ENCODE data around the gene PCDHGB3.
"Not testable (repeated sequence)": the region's sequence is repeated elsewhere in the genome, so short reads cannot be mapped to it uniquely, and the experiment has no call there.

The PCDHGB3 gene

DNA sequence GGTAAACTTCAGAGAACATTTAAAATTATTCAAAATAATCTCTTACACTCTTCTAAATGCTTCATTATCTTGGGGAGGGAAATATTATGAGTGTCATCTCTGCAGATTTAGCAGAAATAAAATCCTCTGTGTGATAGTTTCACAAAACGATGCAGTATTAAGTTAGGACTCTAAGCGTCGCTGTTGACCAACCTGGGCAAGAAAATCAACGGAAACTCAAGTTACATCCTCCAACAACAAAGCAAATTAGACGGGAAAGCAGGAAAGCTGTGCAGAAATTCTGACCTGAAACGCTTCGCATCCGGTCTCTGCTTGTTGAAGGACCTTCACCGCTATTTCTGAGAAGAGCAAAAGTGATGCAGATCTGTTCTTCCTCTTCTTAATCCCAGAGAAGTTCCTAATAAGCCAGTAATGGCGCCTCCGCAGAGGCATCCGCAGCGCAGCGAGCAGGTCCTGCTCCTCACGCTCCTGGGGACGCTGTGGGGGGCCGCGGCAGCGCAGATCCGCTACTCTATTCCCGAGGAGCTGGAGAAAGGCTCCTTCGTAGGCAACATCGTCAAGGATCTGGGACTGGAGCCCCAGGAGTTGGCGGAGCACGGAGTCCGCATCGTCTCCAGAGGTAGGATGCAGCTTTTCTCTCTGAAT, 3.8 kb downstream of the PCDHGB3 start, which contains the start of gene PCDHGA6:
Gene PCDHGA6 (plus strand): TSS at position 219 of the 645 bp plus-strand sequence. CDS start 193 bp downstream, at position 412.
- Histone ChIP-seq H3K9ac (ENCODE audit: low read length in 5 of 5) (no peak within 1 kb of the TSS), H3K27ac (ENCODE audit: low read depth, low read length) (no peak within 1 kb of the TSS), H3K4me3 (ENCODE audit: low read depth in 1 of 5, low read length in 5 of 5) (peak within 1 kb of the TSS; percentile 45 to 68 (median 59)), H3K27me3 (ENCODE audit: control insufficient read depth in 5 of 5, insufficient read depth in 4 of 5, low read length in 5 of 5) (peaks cover 0 to 11% (median 9%) of the 10 kb centered on the region in 5 donors), H3K36me3 (ENCODE audit: control insufficient read depth in 5 of 5, insufficient read depth in 5 of 5, low read length in 5 of 5) (no peaks in the 10 kb centered on the region), H3K4me1 (ENCODE audit: control insufficient read depth in 5 of 5, insufficient read depth in 5 of 5, low read length in 5 of 5) (peaks cover 0 to 5% (median 0%) of the 10 kb centered on the region in 5 donors), H3K9me3 (ENCODE audit: control insufficient read depth in 5 of 5, low read length in 5 of 5) (peaks cover 53 to 80% (median 78%) of the 10 kb centered on the region in 5 donors)

GRCh38 chr5:141374627-141375026, 4.6 kb downstream of the PCDHGB3 start:
- Histone ChIP-seq H3K27ac (ENCODE audit: low read depth, low read length) (no peak overlapping the region), H3K4me1 (ENCODE audit: control insufficient read depth in 5 of 5, insufficient read depth in 5 of 5, low read length in 5 of 5) (peaks cover 0 to 5% (median 0%) of the 10 kb centered on the region in 5 donors), H3K27me3 (ENCODE audit: control insufficient read depth in 5 of 5, insufficient read depth in 4 of 5, low read length in 5 of 5) (peaks cover 0 to 11% (median 9%) of the 10 kb centered on the region in 5 donors), H3K9me3 (ENCODE audit: control insufficient read depth in 5 of 5, low read length in 5 of 5) (peaks cover 53 to 82% (median 77%) of the 10 kb centered on the region in 5 donors), H3K9ac (ENCODE audit: low read length in 5 of 5) (no peak overlapping the region), H3K4me3 (ENCODE audit: low read depth in 1 of 5, low read length in 5 of 5) (peak overlapping the region; percentile 45 to 68 (median 59)), H3K36me3 (ENCODE audit: control insufficient read depth in 5 of 5, insufficient read depth in 5 of 5, low read length in 5 of 5) (no peaks in the 10 kb centered on the region)

GRCh38 chr5:141375444-141376155, 5.6 kb downstream of the PCDHGB3 start:
- H3K9ac ChIP-seq (ENCODE audit: low read length in 5 of 5); H3K4me1 ChIP-seq (ENCODE audit: control insufficient read depth in 5 of 5, insufficient read depth in 5 of 5, low read length in 5 of 5); H3K27ac ChIP-seq (ENCODE audit: low read depth, low read length); H3K36me3 ChIP-seq (ENCODE audit: control insufficient read depth in 5 of 5, insufficient read depth in 5 of 5, low read length in 5 of 5): not testable (repeated sequence)
- peaks cover 52 to 73% (median 70%) of the 10 kb centered on the region in 5 donors for H3K9me3 ChIP-seq (ENCODE audit: control insufficient read depth in 5 of 5, low read length in 5 of 5)
- H3K27me3 ChIP-seq (ENCODE audit: control insufficient read depth in 5 of 5, insufficient read depth in 4 of 5, low read length in 5 of 5), result peaks cover 0 to 11% (median 9%) of the 10 kb centered on the region in 5 donors
- peak overlapping the region; percentile 29 to 59 (median 49) for H3K4me3 ChIP-seq (ENCODE audit: low read depth in 1 of 5, low read length in 5 of 5)

DNA sequence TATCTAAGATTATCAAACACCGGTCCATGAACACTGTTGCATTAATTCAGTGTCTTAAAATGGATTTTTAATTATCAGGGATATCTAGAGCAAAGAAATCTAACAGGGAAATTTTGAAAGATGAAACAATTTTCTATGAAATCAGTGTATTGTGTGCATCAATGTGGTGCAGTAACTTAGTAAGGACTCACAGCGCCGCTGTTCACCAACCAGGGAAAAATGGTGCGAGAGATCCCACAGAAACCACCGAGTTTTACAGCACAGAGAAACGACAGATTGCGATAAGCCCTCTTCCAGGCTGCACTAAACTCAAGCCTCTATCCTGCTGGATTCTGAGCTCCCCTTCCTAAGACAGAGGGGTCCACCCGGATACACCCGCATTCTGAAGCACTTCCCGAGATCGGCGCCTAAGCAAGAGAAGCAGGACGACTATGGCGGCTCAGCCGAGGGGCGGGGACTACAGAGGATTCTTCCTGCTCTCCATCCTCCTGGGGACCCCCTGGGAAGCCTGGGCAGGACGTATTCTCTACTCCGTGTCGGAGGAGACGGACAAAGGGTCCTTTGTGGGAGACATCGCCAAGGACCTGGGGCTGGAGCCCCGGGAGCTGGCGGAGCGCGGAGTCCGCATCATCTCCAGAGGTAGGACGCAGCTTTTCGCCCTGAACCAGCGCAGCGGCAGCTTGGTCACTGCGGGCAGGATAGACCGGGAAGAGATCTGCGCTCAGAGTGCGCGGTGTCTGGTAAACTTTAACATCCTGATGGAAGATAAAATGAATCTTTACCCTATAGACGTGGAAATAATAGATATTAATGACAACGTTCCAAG, 12.6 kb downstream of the PCDHGB3 start, which contains the start of gene PCDHGA7:
Gene PCDHGA7 (plus strand): TSS at position 274 of the 826 bp plus-strand sequence. CDS start 158 bp downstream, at position 432.
- no peak within 1 kb of the TSS for H3K9ac ChIP-seq (ENCODE audit: low read length in 5 of 5)
- H3K36me3 ChIP-seq (ENCODE audit: control insufficient read depth in 5 of 5, insufficient read depth in 5 of 5, low read length in 5 of 5), result no peaks in the 10 kb centered on the region
- H3K9me3 ChIP-seq (ENCODE audit: control insufficient read depth in 5 of 5, low read length in 5 of 5), result peaks cover 33 to 71% (median 64%) of the 10 kb centered on the region in 5 donors
- no peak within 1 kb of the TSS for H3K27ac ChIP-seq (ENCODE audit: low read depth, low read length)
- peak within 1 kb of the TSS; percentile 51 to 78 (median 64) for H3K4me3 ChIP-seq (ENCODE audit: low read depth in 1 of 5, low read length in 5 of 5)
- H3K27me3 ChIP-seq (ENCODE audit: control insufficient read depth in 5 of 5, insufficient read depth in 4 of 5, low read length in 5 of 5), result peaks cover 0 to 11% (median 0%) of the 10 kb centered on the region in 5 donors
- peaks cover 0 to 4% (median 0%) of the 10 kb centered on the region in 5 donors for H3K4me1 ChIP-seq (ENCODE audit: control insufficient read depth in 5 of 5, insufficient read depth in 5 of 5, low read length in 5 of 5)

DNA sequence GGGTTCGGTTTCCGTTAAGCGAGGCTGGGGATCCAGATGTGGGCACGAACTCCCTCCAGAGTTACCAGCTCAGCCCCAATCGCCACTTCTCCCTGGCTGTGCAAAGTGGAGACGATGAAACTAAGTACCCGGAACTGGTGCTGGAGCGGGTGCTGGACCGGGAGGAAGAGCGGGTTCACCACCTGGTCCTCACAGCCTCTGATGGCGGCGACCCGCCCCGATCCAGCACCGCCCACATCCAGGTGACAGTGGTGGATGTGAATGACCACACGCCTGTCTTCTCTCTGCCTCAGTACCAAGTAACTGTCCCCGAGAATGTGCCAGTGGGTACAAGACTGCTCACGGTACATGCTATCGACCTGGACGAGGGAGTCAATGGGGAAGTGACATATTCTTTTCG, 13.3 kb downstream of the PCDHGB3 start:
- Histone ChIP-seq H3K4me3 (ENCODE audit: low read depth in 1 of 5, low read length in 5 of 5) (peak overlapping the region in 4 of 5 donors; percentile 51 to 65 (median 62)), H3K27me3 (ENCODE audit: control insufficient read depth in 5 of 5, insufficient read depth in 4 of 5, low read length in 5 of 5) (peaks cover 0 to 11% (median 0%) of the 10 kb centered on the region in 5 donors), H3K27ac (ENCODE audit: low read depth, low read length) (no peak overlapping the region), H3K9me3 (ENCODE audit: control insufficient read depth in 5 of 5, low read length in 5 of 5) (peaks cover 34 to 69% (median 65%) of the 10 kb centered on the region in 5 donors), H3K9ac (ENCODE audit: low read length in 5 of 5) (no peak overlapping the region), H3K36me3 (ENCODE audit: control insufficient read depth in 5 of 5, insufficient read depth in 5 of 5, low read length in 5 of 5) (no peaks in the 10 kb centered on the region), H3K4me1 (ENCODE audit: control insufficient read depth in 5 of 5, insufficient read depth in 5 of 5, low read length in 5 of 5) (peaks cover 0 to 4% (median 0%) of the 10 kb centered on the region in 5 donors)

DNA sequence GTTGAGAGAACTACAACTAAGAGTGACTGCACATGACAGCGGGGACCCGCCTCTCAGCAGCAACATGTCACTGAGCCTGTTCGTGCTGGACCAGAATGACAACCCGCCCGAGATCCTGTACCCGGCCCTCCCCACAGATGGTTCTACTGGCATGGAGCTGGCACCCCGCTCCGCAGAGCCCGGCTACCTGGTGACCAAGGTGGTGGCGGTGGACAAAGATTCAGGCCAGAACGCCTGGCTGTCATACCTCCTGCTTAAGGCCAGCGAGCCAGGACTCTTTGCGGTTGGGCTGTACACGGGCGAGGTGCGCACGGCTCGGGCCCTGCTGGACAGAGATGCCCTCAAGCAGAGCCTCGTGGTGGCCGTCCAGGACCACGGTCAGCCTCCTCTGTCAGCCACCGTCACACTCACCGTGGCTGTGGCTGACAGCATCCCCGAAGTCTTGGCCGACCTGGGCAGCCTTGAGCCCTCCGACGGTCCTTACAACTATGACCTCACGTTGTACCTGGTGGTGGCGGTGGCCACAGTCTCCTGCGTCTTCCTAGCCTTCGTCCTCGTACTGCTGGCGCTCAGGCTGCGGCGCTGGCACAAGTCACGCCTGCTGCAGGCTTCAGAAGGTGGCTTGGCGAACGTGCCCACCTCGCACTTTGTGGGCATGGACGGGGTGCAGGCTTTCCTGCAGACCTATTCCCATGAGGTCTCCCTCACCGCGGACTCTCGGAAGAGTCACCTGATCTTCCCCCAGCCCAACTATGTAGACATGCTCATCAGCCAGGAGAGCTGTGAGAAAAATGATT, 14.6 kb downstream of the PCDHGB3 start:
- H3K27me3 ChIP-seq (ENCODE audit: control insufficient read depth in 5 of 5, insufficient read depth in 4 of 5, low read length in 5 of 5), result peaks cover 0 to 11% (median 0%) of the 10 kb centered on the region in 5 donors
- H3K9ac ChIP-seq (ENCODE audit: low read length in 5 of 5), result no peak overlapping the region
- peak overlapping the region in 4 of 5 donors; percentile 23 to 64 (median 42) for H3K4me3 ChIP-seq (ENCODE audit: low read depth in 1 of 5, low read length in 5 of 5)
- H3K4me1 ChIP-seq (ENCODE audit: control insufficient read depth in 5 of 5, insufficient read depth in 5 of 5, low read length in 5 of 5), result peaks cover 0 to 4% (median 0%) of the 10 kb centered on the region in 5 donors
- H3K36me3 ChIP-seq (ENCODE audit: control insufficient read depth in 5 of 5, insufficient read depth in 5 of 5, low read length in 5 of 5), result no peaks in the 10 kb centered on the region
- peaks cover 35 to 78% (median 74%) of the 10 kb centered on the region in 5 donors for H3K9me3 ChIP-seq (ENCODE audit: control insufficient read depth in 5 of 5, low read length in 5 of 5)
- H3K27ac ChIP-seq (ENCODE audit: low read depth, low read length), result no peak overlapping the region

DNA sequence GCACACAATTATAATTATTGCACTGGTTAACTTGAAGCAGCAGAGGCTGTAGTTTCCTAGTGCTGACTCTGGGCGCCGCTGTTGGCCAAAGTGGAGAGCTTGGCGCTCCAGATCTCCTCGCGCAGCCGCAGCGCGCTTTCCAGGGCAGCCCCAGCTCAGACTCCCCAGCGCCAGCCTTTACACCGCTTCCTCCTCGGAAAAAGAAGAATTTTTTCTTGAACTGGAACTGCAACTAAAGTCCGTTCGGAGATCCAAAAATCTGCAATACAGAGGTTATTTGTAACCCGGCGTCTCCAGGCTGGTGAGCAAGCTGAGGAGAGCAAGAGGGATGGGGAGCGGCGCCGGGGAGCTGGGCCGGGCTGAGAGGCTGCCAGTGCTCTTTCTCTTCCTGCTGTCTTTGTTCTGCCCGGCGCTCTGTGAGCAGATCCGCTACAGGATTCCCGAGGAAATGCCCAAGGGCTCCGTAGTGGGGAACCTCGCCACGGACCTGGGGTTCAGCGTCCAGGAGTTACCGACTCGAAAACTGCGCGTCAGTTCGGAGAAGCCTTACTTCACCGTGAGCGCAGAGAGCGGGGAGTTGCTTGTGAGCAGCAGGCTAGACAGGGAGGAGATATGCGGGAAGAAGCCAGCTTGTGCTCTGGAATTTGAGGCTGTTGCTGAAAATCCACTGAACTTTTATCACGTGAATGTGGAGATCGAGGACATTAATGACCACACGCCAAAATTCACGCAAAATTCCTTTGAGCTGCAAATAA, 17.7 kb downstream of the PCDHGB3 start, which contains the start of gene PCDHGB4:
Gene PCDHGB4 (plus strand): TSS at position 142 of the 755 bp plus-strand sequence. CDS start 187 bp downstream, at position 329.
- H3K9me3 ChIP-seq (ENCODE audit: control insufficient read depth in 5 of 5, low read length in 5 of 5), result peaks cover 34 to 88% (median 69%) of the 10 kb centered on the region in 5 donors
- peak within 1 kb of the TSS; percentile 0 to 52 (median 50) for H3K4me3 ChIP-seq (ENCODE audit: low read depth in 1 of 5, low read length in 5 of 5)
- H3K4me1 ChIP-seq (ENCODE audit: control insufficient read depth in 5 of 5, insufficient read depth in 5 of 5, low read length in 5 of 5); H3K27ac ChIP-seq (ENCODE audit: low read depth, low read length); H3K36me3 ChIP-seq (ENCODE audit: control insufficient read depth in 5 of 5, insufficient read depth in 5 of 5, low read length in 5 of 5); H3K9ac ChIP-seq (ENCODE audit: low read length in 5 of 5): not testable (repeated sequence)
- H3K27me3 ChIP-seq (ENCODE audit: control insufficient read depth in 5 of 5, insufficient read depth in 4 of 5, low read length in 5 of 5), result peaks cover 0 to 14% (median 0%) of the 10 kb centered on the region in 5 donors

GRCh38 chr5:141388661-141389060, 18.6 kb downstream of the PCDHGB3 start:
- Histone ChIP-seq H3K9me3 (ENCODE audit: control insufficient read depth in 5 of 5, low read length in 5 of 5) (peaks cover 31 to 88% (median 68%) of the 10 kb centered on the region in 5 donors), H3K4me1 (ENCODE audit: control insufficient read depth in 5 of 5, insufficient read depth in 5 of 5, low read length in 5 of 5) (no peaks in the 10 kb centered on the region), H3K36me3 (ENCODE audit: control insufficient read depth in 5 of 5, insufficient read depth in 5 of 5, low read length in 5 of 5) (no peaks in the 10 kb centered on the region), H3K4me3 (ENCODE audit: low read depth in 1 of 5, low read length in 5 of 5) (peak overlapping the region in 4 of 5 donors; percentile 29 to 52 (median 49)), H3K27me3 (ENCODE audit: control insufficient read depth in 5 of 5, insufficient read depth in 4 of 5, low read length in 5 of 5) (peaks cover 0 to 14% (median 0%) of the 10 kb centered on the region in 5 donors), H3K9ac (ENCODE audit: low read length in 5 of 5) (no peak overlapping the region), H3K27ac (ENCODE audit: low read depth, low read length) (no peak overlapping the region)
